ENCODE results near the gene NCAPH2. TPM values are rescaled to one million over a fixed set of nuclear protein-coding genes. Genes with fewer than 3 reads are reported as not detected.
A peak's percentile ranks its signal among the peaks of the same experiment; 100 is the strongest.

Gene NCAPH2
- total and polyA plus RNA-seq, 9 of the 15 experiments (the other 6 are each of a cell fraction or from before 2014, with no cell fraction given) = 3.6 to 88.6 (median 32.4) TPM

DNA sequence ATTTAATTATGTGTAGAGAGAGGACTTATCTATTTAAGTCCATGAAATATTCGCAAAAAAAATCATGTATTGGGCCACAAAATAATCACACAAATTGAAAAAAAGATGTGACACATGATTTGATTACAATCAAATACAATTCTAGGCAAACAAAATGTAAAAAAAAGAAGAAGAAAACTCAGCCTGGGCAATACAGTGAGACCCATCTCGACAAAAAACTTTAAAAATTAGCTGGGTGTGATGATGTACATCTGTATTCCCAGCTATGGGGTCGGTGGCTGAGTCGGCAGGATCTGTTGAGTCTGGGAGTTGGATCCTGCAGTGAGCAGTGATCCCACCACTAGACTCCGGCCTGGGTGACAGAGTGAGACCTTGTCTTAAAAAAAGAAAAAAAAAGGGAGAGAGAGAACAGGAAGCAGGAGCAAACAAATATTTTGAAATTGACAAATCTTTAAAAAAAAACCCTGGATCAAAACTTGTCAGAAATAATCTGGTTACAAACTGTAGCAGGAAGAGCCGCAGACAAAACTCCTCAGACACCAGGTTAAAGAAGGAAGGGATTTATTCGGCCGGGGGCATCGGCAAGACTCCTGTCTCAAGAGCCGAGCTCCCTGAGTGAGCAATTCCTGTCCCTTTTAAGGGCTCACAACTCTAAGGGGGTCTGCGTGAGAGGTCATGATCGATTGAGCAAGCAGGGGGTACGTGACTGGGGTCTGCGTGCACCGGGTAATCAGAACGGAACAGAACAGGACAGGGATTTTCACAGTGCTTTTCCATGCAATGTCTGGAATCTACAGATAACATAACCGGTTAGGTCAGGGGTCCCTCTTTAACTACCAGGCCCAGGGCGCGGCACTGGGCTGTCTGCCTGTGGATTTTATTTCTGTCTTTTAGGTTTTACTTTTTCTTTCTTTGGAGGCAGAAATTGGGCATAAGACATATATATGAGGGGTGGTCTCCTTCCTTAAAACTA is 25.1 kb downstream of the NCAPH2 start:
- H3K27me3 ChIP-seq (ENCODE audit: control insufficient read depth in 2 of 2, insufficient read depth in 2 of 2, low read length in 2 of 2) = no peaks in the 10 kb centered on the region
- H2AFZ ChIP-seq (ENCODE audit: low read depth, low read length) = no peak overlapping the region
- ATAC-seq (peak; percentile 72), DNase-seq (ENCODE audit: extremely low read depth in 1 of 4, low spot score in 3 of 4) (peak in 1 of 4 experiments; percentile 49), FAIRE-seq (peak; percentile 57)
- peak overlapping the region; percentile 55; the same call in 1 of the 2 replicates for H3K4me2 ChIP-seq (ENCODE audit: insufficient read depth, low read length)
- H3K79me2 ChIP-seq (ENCODE audit: control insufficient read depth, insufficient read depth, low read length) = no peaks in the 10 kb centered on the region
- 0 out of 4 replicates have a peak overlapping the region, but pooled peaks of 1 of the 2 experiments have one; percentile 25 for H3K9ac ChIP-seq (ENCODE audit: insufficient read depth in 1 of 2, low read depth in 2 of 2, low read length in 2 of 2)
- 15% methylated on average over 19 of the region's 19 CpGs for WGBS (ENCODE audit: insufficient coverage, low coverage, missing lambda C conversion rate)
- 0 out of 2 replicates have a peak, but pooled peaks cover 2% of the 10 kb centered on the region for H3K9me3 ChIP-seq (replicated peaks; ENCODE audit: control insufficient read depth, insufficient read depth, low read depth, low read length)
- H3K4me3 ChIP-seq = no peak overlapping the region
- intact Hi-C loops (cut with micrococcal nuclease) = no loop called here
- POLR2A ChIA-PET = interaction anchor here (0.6 to 0.8 kb wide), 3 partner anchors 15 to 56 kb away, joined by 3 read pairs; no protein-coding TSS in a partner anchor
- H4K20me1 ChIP-seq (replicated peaks; ENCODE audit: control insufficient read depth, insufficient read depth, low read length) = no peaks in the 10 kb centered on the region
- no peaks in the 10 kb centered on the region for H3K36me3 ChIP-seq (ENCODE audit: control insufficient read depth, insufficient read depth, low read length)
- peak overlapping the region; percentile 74; the same call in 2 of the 3 replicates for H3K27ac ChIP-seq (ENCODE audit: extremely low read depth, low read depth, low read length)
- CTCF ChIA-PET (ENCODE audit: low intra/inter-chr PET ratio) = no interaction called here
- H3K9me1 ChIP-seq (ENCODE audit: control insufficient read depth, insufficient read depth, low read length) = no peaks in the 10 kb centered on the region
- BruUV-seq (replicated peaks) = no TSS peak
- in situ Hi-C loops (cut with MboI) = no loop called here
- H3K4me1 ChIP-seq (replicated peaks in 1 of 2; ENCODE audit: control insufficient read depth in 2 of 2, insufficient read depth in 2 of 2, low read length in 2 of 2) = peaks cover 10 to 36% of the 10 kb centered on the region in 2 experiments; a peak in 4 of 5 replicates
- TF ChIP-seq MTA2 (IDR thresholded peaks at IDR 0.05; ENCODE audit: low read depth) (peak; percentile 50; the same call in 1 of the 2 replicates), TCF3 (CRISPR knock-in tag; IDR thresholded peaks at IDR 0.05) (peak; percentile 83), CCNT2 (IDR thresholded peaks at IDR 0.05; ENCODE audit: borderline replicate concordance, extremely low read depth, insufficient read length, low read depth, low read length) (no peak), ZFX (CRISPR knock-in tag; IDR thresholded peaks at IDR 0.05) (peak; percentile 43), SMAD4 (CRISPR knock-in tag; conservative IDR thresholded peaks at IDR 0.05) (peak; percentile 81), TEAD4 (IDR thresholded peaks at IDR 0.05; ENCODE audit: low read length) (peak; percentile 69), TEAD4 (CRISPR knock-in tag; IDR thresholded peaks at IDR 0.05; ENCODE audit: borderline replicate concordance) (no peak), HDAC1 (IDR thresholded peaks at IDR 0.05) (peak in 1 of 2 experiments; percentile 73; a peak in 2 of 4 replicates), KDM1A (IDR thresholded peaks at IDR 0.05) (peak; percentile 93 to 95), CBFA2T3 (IDR thresholded peaks at IDR 0.05) (peak; percentile 86), TRIM24 (IDR thresholded peaks at IDR 0.05) (peak; percentile 28 to 40; a peak in 1 of 4 replicates), NFIC (IDR thresholded peaks at IDR 0.05) (peak; percentile 35; the same call in 1 of the 2 replicates)
- TF ChIP-seq, protein P1, sequence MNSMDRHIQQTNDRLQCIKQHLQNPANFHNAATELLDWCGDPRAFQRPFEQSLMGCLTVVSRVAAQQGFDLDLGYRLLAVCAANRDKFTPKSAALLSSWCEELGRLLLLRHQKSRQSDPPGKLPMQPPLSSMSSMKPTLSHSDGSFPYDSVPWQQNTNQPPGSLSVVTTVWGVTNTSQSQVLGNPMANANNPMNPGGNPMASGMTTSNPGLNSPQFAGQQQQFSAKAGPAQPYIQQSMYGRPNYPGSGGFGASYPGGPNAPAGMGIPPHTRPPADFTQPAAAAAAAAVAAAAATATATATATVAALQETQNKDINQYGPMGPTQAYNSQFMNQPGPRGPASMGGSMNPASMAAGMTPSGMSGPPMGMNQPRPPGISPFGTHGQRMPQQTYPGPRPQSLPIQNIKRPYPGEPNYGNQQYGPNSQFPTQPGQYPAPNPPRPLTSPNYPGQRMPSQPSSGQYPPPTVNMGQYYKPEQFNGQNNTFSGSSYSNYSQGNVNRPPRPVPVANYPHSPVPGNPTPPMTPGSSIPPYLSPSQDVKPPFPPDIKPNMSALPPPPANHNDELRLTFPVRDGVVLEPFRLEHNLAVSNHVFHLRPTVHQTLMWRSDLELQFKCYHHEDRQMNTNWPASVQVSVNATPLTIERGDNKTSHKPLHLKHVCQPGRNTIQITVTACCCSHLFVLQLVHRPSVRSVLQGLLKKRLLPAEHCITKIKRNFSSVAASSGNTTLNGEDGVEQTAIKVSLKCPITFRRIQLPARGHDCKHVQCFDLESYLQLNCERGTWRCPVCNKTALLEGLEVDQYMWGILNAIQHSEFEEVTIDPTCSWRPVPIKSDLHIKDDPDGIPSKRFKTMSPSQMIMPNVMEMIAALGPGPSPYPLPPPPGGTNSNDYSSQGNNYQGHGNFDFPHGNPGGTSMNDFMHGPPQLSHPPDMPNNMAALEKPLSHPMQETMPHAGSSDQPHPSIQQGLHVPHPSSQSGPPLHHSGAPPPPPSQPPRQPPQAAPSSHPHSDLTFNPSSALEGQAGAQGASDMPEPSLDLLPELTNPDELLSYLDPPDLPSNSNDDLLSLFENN (IDR thresholded peaks at IDR 0.05; ENCODE audit: low read depth in 2 of 2, low read length in 2 of 2) = peak in 1 of 2 experiments; percentile 38; a peak in 1 of 4 replicates
- TF ChIP-seq, protein P2, sequence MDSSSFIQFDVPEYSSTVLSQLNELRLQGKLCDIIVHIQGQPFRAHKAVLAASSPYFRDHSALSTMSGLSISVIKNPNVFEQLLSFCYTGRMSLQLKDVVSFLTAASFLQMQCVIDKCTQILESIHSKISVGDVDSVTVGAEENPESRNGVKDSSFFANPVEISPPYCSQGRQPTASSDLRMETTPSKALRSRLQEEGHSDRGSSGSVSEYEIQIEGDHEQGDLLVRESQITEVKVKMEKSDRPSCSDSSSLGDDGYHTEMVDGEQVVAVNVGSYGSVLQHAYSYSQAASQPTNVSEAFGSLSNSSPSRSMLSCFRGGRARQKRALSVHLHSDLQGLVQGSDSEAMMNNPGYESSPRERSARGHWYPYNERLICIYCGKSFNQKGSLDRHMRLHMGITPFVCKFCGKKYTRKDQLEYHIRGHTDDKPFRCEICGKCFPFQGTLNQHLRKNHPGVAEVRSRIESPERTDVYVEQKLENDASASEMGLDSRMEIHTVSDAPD (CRISPR knock-in tag; IDR thresholded peaks at IDR 0.05) = no peak
- TF ChIP-seq, protein P3, sequence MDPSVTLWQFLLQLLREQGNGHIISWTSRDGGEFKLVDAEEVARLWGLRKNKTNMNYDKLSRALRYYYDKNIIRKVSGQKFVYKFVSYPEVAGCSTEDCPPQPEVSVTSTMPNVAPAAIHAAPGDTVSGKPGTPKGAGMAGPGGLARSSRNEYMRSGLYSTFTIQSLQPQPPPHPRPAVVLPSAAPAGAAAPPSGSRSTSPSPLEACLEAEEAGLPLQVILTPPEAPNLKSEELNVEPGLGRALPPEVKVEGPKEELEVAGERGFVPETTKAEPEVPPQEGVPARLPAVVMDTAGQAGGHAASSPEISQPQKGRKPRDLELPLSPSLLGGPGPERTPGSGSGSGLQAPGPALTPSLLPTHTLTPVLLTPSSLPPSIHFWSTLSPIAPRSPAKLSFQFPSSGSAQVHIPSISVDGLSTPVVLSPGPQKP (CRISPR knock-in tag; IDR thresholded peaks at IDR 0.05) = no peak
